Uterus (tissue), 4 donors: ENCODE results near the gene TRIO. TPM values are rescaled to one million over a fixed set of nuclear protein-coding genes. Genes with fewer than 3 reads are reported as not detected.

Experiments used
- DNase-seq, 2 donors: peaks; one replicate each; pipeline ENCODE4 v3.0.0-alpha.2; 2019 to 2020
- H3K27ac ChIP-seq, 2 donors: fragments of 200-600 bp; sonication (generic); 1 replicate in 1 of 2; 2 replicates in 1 of 2; pipeline ENCODE4 v1.5.1; 2016 to 2018
- H3K27me3 ChIP-seq, 2 donors: fragments of 200-600 bp; sonication (generic); one replicate each; pipeline ENCODE4 v1.5.1; 2018 to 2019; ENCODE audit warnings: control low read depth in 1 of 2
- H3K36me3 ChIP-seq, 2 donors: fragments of 200-600 bp; sonication (generic); one replicate each; pipeline ENCODE4 v1.5.1; 2019; ENCODE audit warnings: control low read depth in 1 of 2
- H3K4me1 ChIP-seq, 2 donors: fragments of 200-600 bp; sonication (generic); one replicate each; pipeline ENCODE4 v1.5.1; 2018 to 2019; ENCODE audit warnings: control low read depth in 1 of 2
- H3K4me3 ChIP-seq, 2 donors: fragments of 200-600 bp; sonication (generic); 1 replicate in 1 of 2; 2 replicates in 1 of 2; pipeline ENCODE4 v1.5.1; 2018 to 2019; ENCODE audit warnings: mild to moderate bottlenecking in 1 of 2
- H3K9me3 ChIP-seq, 2 donors: fragments of 200-600 bp; sonication (generic); one replicate each; pipeline ENCODE4 v1.5.1; 2019; ENCODE audit warnings: control low read depth in 1 of 2
- CTCF ChIP-seq, 4 experiments: fragments of 200-600 bp in 2 of 4; fragments of 450-650 bp in 2 of 4; sonication (generic) in 2 of 4; IDR thresholded peaks; one replicate each; pipeline ENCODE4 v1.5.1; 2016 to 2019; ENCODE audit warnings: antibody characterized with exemption in 4 of 4, mild to moderate bottlenecking in 2 of 4, moderate library complexity in 1 of 4
- POLR2A ChIP-seq, 2 donors: fragments of 450-650 bp; IDR thresholded peaks; one replicate each; pipeline ENCODE4 v1.6.1; 2016; ENCODE audit warnings: antibody characterized with exemption in 2 of 2, mild to moderate bottlenecking in 1 of 2, moderate library complexity in 1 of 2
- intact Hi-C: fragments of 100-400 bp; cut with DNase I; formaldehyde crosslinking; loops from one replicate; pipeline ENCODE4 v1.15.1; 2023; ENCODE audit warnings: low total_unique reads
- total RNA-seq, 4 donors: library from RNA; depleted of rRNA in 3 of 4; stranded (reverse); fragments of >200 nt in 3 of 4; gene quantifications; one replicate each; pipeline versions ENCODE4 v1.1.0 to v1.2.4, GENCODE V29; 2014 to 2023
- donor health status: DM: yes; HTN: yes; CAD: no.

The TRIO gene
- total RNA-seq, 4 donors from 2014 or later: 93.5 to 234 (median 207) TPM

DNA sequence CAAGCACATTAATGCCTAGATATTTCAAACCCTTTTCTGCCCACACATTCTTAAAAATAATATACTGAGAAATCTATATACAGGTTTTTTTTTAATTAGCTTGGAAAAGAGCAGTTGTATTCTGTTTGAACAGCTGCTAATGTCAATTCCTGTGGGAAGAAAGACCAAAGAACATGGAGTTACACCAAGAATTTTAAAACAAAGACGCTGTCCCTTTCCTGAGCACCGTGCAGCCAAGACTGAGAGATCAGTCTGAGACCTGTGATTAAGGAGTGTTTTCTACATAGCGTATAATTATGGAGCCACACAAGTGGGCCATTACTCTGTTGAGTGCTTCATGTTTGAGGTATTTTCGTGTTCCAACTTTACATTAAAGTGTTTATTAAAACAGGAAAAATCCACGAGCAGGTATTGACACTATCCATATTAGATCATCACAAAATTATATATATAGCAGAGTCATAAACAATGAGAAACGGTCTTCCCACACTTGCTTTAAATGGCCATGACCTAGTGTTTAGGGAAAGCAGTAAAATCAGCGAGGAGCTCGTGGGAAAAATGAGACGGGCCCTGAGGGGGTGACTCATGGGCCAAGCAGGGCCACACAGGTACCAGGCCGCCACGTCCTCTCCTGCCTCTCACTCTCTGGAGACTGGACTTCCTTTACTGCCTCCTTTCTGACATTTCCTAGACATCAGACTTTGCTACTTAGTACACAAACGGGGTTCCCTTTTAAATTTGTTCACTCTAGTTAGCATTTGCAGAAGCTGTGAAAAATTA, 285.4 kb downstream of the TRIO start:
- no peaks in the 10 kb centered on the region for H3K36me3 ChIP-seq
- no peak for DNase-seq
- no peaks in the 10 kb centered on the region for H3K9me3 ChIP-seq
- TF ChIP-seq CTCF (IDR thresholded peaks at IDR 0.05) (no peak), POLR2A (IDR thresholded peaks at IDR 0.05) (no peak)
- intact Hi-C loops: no loop called here
- no peak overlapping the region for H3K27ac ChIP-seq
- H3K27me3 ChIP-seq: no peaks in the 10 kb centered on the region
- H3K4me1 ChIP-seq: no peaks in the 10 kb centered on the region
- no peak overlapping the region for H3K4me3 ChIP-seq

DNA sequence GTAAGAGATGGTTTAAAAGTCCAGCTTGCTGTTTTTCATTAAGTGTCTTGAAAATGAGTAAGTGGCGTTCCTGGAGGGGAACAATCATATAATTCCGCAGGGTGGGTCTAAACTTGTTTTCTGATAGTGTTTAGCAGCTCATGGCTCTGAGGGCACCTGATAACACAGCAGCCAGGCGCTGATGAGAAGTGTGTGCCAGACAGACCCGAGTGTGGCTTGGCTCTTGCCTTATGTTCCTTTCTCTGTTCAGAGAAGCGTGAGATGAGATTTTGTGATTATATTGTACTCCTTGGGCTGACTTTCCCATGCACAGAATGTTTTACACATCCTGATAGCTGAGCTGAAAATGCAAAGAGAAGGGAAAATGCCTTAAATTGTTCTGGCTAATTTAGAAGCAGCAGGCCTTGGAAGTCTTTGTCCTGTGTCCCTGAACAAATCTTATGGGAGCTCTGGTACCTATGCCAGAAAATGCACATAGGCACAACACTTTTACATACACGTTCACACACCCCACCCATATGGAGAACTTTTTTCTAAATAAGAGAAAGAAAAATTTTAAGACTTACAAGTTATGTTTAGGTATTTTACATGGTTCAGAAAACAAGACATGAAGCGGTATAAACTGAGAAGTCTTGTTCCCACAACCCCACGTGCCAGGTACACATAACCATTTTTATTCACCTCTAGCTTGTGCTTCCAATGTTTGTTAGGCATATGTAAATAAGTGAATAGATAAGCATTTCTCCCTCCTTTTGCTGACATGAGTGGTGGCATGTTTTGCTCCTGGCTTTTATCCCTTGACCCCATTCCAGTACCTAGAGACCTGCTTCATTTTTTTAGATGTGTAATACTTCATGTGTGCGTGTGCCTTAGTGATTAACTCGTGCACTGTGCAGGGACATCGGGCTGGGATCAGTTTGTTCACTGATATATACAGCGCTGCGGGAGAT, 286.2 kb downstream of the TRIO start:
- no peaks in the 10 kb centered on the region for H3K4me1 ChIP-seq
- no peak overlapping the region for H3K4me3 ChIP-seq
- no peak overlapping the region for H3K27ac ChIP-seq
- H3K27me3 ChIP-seq: no peaks in the 10 kb centered on the region
- intact Hi-C loops: no loop called here
- no peak for TF ChIP-seq POLR2A (IDR thresholded peaks at IDR 0.05)
- no peak for TF ChIP-seq CTCF (IDR thresholded peaks at IDR 0.05)
- H3K9me3 ChIP-seq: no peaks in the 10 kb centered on the region
- DNase-seq: no peak
- H3K36me3 ChIP-seq: no peaks in the 10 kb centered on the region

DNA sequence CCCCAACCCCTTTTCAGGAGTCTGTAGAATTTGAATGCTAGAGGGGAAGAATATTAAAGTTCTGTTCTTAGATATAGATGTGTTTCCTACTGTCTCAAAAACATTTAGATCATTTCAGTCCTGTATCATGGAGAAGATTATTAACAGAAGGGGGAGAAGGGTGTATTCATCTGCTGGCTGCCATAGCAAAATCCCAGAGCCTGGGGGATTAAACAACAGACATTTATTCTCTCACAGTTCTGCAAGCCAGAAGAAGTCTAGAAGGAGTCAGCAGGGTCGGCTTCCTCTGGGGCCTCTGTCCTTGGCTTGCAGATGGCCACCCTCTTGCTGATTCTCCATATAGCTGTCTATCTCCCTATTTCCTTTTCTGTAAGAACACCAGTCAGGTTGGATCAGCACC, 288.4 kb downstream of the TRIO start:
- Histone ChIP-seq H3K27me3 (no peaks in the 10 kb centered on the region), H3K4me1 (no peaks in the 10 kb centered on the region), H3K9me3 (no peaks in the 10 kb centered on the region), H3K27ac (no peak overlapping the region), H3K4me3 (no peak overlapping the region), H3K36me3 (no peaks in the 10 kb centered on the region)
- TF ChIP-seq POLR2A (IDR thresholded peaks at IDR 0.05) (no peak), CTCF (IDR thresholded peaks at IDR 0.05) (no peak)
- intact Hi-C loops: no loop called here
- DNase-seq: no peak

- DNase-seq: no peak
- TF ChIP-seq CTCF (IDR thresholded peaks at IDR 0.05): no peak
- TF ChIP-seq POLR2A (IDR thresholded peaks at IDR 0.05): no peak
- H3K4me3 ChIP-seq: no peak overlapping the region
- no peaks in the 10 kb centered on the region for H3K27me3 ChIP-seq
- no peaks in the 10 kb centered on the region for H3K9me3 ChIP-seq
- intact Hi-C loops: no loop called here
- H3K27ac ChIP-seq: no peak overlapping the region
- no peaks in the 10 kb centered on the region for H3K4me1 ChIP-seq
- no peaks in the 10 kb centered on the region for H3K36me3 ChIP-seq
Measured at GRCh38 chr5:14432931-14433589, 289.9 kb downstream of the TRIO start.
